GM12873 (cell line): ENCODE results near the gene AGAP1.

Experiments
- TF ChIP-seq, protein P1 (sequence below): IDR thresholded peaks from 2 replicates; pipeline ENCODE4 v1.5.1; 2012; ENCODE audit warnings: low read depth, mild to moderate bottlenecking, moderate library complexity, low read length, control low read depth; ENCODE audit not compliant: insufficient read depth; ENCODE audit errors: missing control alignments

Gene AGAP1

DNA sequence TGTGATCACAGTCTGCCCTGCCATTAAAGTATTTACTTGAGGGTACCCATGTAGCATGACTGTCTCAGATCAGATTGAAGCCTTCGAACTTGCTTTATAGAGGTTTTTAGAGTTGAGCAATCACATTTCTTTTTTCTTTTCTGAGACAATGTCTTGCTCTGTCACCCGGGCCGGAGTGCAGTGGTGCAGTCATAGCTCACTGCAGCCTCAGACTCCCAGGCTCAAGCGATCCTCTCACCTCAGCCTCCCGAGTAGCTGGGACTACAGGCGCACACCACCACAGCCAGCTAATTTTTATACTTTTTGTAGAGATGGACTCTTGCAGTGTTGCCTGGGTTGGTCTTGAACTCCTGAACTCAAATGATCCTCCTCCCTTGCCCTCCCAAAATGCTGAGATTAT is 153.4 kb downstream of the AGAP1 start:
- TF ChIP-seq, protein P1, sequence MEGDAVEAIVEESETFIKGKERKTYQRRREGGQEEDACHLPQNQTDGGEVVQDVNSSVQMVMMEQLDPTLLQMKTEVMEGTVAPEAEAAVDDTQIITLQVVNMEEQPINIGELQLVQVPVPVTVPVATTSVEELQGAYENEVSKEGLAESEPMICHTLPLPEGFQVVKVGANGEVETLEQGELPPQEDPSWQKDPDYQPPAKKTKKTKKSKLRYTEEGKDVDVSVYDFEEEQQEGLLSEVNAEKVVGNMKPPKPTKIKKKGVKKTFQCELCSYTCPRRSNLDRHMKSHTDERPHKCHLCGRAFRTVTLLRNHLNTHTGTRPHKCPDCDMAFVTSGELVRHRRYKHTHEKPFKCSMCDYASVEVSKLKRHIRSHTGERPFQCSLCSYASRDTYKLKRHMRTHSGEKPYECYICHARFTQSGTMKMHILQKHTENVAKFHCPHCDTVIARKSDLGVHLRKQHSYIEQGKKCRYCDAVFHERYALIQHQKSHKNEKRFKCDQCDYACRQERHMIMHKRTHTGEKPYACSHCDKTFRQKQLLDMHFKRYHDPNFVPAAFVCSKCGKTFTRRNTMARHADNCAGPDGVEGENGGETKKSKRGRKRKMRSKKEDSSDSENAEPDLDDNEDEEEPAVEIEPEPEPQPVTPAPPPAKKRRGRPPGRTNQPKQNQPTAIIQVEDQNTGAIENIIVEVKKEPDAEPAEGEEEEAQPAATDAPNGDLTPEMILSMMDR = no peak

- TF ChIP-seq, protein P1 = no peak
Measured at GRCh38 chr2:235647877-235648276, 154.0 kb downstream of the AGAP1 start.

GRCh38 chr2:235649418-235649817 is 155.6 kb downstream of the AGAP1 start:
- TF ChIP-seq, protein P1 = no peak

GRCh38 chr2:235651643-235652042 is 157.8 kb downstream of the AGAP1 start:
- TF ChIP-seq, protein P1 = no peak

DNA sequence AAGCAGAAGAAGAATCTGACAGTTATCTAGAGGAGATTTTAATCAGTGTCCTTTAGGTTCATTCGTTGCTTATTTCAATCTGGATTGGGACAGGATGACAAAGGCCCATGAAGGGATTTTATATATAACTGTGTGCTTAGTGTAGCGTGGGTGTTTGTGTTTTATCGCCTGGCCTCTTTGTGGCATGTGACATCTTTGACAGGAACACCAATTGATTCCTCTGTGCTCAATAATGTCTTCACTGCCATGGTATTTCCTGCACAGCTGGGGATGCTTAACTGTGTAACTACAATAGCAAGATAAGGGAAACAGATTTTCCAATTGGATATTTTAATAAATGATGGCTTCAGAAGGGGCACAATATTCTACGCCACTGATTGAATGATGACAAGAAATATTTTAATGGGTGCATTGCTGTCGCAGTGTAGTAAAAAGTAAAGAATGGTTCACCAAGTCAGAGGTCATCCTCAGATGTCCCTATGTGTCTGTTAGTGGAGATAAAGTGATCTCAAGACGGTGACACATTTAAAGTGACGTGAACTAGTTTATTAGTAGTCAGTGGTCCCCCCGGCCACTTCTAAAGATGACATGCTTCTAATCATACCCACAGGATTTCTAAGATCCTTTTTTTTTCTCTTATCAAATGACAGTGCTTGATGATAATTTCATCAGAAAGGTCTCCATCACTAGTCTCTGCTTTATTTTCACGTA is 160.4 kb downstream of the AGAP1 start:
- TF ChIP-seq, protein P1 = no peak

DNA sequence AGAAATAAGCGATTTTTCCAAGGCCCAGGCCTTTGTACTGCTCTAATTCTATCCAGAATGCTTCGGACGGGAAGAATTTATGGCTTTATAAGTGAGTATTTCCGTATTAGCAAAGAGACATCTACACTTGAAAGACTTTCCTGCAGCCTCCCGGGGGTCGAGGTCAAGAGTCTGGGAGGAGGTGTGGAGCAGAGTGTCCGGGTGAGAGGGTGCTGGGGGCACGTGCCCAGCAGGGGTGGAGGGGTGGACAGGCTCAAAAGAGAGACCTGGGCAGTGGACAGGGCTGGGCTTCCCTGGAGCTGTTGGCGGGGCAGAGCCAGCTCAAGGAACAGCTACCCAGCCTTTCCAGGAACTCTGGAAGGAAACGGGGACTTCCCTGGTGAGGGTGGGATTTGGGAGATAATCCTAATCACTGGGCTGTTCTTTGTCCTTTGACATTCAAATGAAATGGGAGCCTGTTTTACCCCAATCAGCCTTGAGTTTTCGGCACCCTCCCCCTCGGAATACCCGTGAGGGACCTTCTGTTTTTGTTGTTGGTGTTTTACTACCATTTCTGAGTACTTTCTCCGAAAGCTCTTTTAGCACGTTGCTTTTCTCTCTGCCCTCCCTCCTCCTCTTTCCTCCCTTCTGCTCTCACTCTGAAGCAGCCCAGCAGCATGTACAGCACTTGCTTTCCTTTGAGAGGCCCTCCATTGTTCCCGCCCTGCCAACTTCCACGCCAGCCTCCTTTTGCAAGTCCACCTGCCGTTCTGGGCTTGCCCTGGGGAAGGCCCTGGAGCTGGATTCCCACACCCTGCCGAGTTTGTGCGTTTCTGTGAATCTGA is 164.7 kb downstream of the AGAP1 start:
- TF ChIP-seq, protein P1 = no peak

GRCh38 chr2:235659767-235660322 is 166.0 kb downstream of the AGAP1 start:
- TF ChIP-seq, protein P1 = no peak
